BE2C (cell line): ENCODE results near the gene KCNJ5.

Experiments used
- DNase-seq: peaks from one replicate; pipeline ENCODE4 v3.0.0-alpha.2; 2020
- H3K27me3 ChIP-seq: fragments of 250-450 bp; sonication (Bioruptor Pico); 2 replicates; pipeline ENCODE4 v1.5.1; 2020; ENCODE audit warnings: mild to moderate bottlenecking
- H3K36me3 ChIP-seq: fragments of 250-450 bp; sonication (Bioruptor Pico); 2 replicates; pipeline ENCODE4 v1.5.1; 2020; ENCODE audit warnings: mild to moderate bottlenecking
- H3K4me1 ChIP-seq: fragments of 250-450 bp; sonication (Bioruptor Pico); 2 replicates; pipeline ENCODE4 v1.5.1; 2020
- H3K4me3 ChIP-seq: 2 replicates; pipeline ENCODE4 v1.5.1; 2011; ENCODE audit warnings: low read depth, low read length
- H3K9me3 ChIP-seq: fragments of 250-450 bp; sonication (Bioruptor Pico); 2 replicates; pipeline ENCODE4 v1.5.1; 2020
- TF ChIP-seq, protein P1 (sequence below): IDR thresholded peaks from 2 replicates; pipeline ENCODE4 v1.5.1; 2012; ENCODE audit warnings: mild to moderate bottlenecking, low read depth, low read length

KCNJ5 gene

DNA sequence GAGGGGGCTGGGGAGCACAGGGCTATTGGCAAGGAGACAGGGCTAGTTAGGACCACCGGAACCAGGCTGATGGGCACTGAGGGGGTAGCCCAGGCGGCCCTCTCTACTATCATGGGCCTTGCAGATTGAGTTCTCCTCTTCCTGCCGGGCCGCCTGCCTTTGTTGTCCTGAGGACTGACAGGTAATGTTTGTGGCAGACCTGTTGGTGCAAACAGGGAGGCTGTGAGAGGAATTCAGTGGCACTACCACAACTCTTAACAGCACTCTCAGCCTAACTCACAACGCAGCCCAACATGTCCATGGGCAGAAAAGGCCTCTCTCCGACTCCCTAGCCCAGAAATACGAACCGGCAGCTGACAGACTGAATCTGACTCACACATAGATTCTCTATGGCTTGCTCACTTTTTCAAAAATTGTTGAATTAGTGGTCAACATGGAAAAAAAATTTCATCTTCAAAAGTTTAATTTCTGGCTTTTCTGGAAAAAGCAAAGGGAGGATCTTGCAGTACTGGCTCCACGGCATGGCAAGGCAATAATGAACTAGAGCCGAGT lies 11.4 kb downstream of the KCNJ5 start:
- DNase-seq, result no peak
- H3K9me3 ChIP-seq, result no peaks in the 10 kb centered on the region
- H3K4me1 ChIP-seq, result no peaks in the 10 kb centered on the region
- TF ChIP-seq, protein P1, sequence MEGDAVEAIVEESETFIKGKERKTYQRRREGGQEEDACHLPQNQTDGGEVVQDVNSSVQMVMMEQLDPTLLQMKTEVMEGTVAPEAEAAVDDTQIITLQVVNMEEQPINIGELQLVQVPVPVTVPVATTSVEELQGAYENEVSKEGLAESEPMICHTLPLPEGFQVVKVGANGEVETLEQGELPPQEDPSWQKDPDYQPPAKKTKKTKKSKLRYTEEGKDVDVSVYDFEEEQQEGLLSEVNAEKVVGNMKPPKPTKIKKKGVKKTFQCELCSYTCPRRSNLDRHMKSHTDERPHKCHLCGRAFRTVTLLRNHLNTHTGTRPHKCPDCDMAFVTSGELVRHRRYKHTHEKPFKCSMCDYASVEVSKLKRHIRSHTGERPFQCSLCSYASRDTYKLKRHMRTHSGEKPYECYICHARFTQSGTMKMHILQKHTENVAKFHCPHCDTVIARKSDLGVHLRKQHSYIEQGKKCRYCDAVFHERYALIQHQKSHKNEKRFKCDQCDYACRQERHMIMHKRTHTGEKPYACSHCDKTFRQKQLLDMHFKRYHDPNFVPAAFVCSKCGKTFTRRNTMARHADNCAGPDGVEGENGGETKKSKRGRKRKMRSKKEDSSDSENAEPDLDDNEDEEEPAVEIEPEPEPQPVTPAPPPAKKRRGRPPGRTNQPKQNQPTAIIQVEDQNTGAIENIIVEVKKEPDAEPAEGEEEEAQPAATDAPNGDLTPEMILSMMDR, result no peak
- no peak overlapping the region for H3K4me3 ChIP-seq
- peaks cover 46% of the 10 kb centered on the region for H3K27me3 ChIP-seq
- no peaks in the 10 kb centered on the region for H3K36me3 ChIP-seq

GRCh38 chr11:128903248-128904061 lies 12.3 kb downstream of the KCNJ5 start:
- Histone ChIP-seq H3K9me3 (no peaks in the 10 kb centered on the region), H3K27me3 (peaks cover 44% of the 10 kb centered on the region), H3K4me3 (no peak overlapping the region), H3K36me3 (no peaks in the 10 kb centered on the region), H3K4me1 (0 out of 2 replicates have a peak, but pooled peaks cover under 1% of the 10 kb centered on the region)
- TF ChIP-seq, protein P1, result no peak
- no peak for DNase-seq

- Histone ChIP-seq H3K4me3 (no peak overlapping the region), H3K9me3 (no peaks in the 10 kb centered on the region), H3K4me1 (peaks cover 4% of the 10 kb centered on the region; the same call in 1 of the 2 replicates), H3K36me3 (no peaks in the 10 kb centered on the region), H3K27me3 (peaks cover 36% of the 10 kb centered on the region)
- TF ChIP-seq, protein P1, result no peak
- no peak for DNase-seq
Observed at GRCh38 chr11:128904303-128904655, 13.1 kb downstream of the KCNJ5 start.

GRCh38 chr11:128904656-128905344 lies 13.6 kb downstream of the KCNJ5 start:
- Histone ChIP-seq H3K9me3 (no peaks in the 10 kb centered on the region), H3K4me1 (peaks cover 4% of the 10 kb centered on the region; the same call in 1 of the 2 replicates), H3K27me3 (peaks cover 36% of the 10 kb centered on the region), H3K4me3 (peak overlapping the region; percentile 48), H3K36me3 (no peaks in the 10 kb centered on the region)
- DNase-seq, result peak; percentile 51
- TF ChIP-seq, protein P1, result no peak

DNA sequence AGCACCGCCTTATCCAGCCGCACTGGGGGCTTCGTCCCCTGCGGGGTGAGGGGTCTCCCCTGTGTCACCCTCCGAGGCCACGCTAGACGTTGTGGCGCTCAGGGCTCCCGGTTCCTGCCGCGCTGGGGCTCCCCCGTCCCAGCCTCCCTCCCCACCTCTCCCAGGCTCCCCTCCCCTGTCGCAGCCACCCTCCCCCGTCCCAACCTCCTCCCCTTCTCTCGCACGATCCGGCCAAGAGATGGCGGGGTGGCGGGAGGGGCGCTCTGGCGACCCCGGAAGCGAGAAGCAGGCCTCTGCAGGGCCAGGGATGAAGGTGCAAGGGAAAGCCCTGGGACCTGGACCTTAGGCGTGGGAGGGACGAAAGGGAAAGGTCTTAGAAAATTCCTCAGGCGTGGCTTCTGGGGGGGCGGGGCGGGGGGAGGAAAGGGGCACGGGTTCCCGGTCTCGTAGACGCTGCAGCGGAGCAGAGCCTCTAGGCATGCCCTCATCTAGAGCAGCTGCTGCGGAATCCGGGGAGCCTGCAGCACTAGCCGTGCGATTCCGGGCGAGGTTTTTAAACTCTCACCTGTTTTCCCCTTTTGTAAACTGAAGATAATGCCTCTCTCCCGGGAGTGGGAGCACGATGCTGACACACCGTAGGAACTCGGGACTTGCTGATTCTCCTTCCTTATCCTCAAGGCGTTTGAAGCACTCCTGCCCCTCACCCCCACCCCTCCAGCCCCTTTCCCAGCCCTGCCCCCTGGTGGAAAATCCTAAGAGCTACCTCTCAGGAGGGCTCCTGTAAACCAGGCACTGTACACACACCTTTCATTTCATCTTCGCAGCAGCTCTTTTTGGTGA lies 14.4 kb downstream of the KCNJ5 start:
- peak; percentile 49 for DNase-seq
- H3K9me3 ChIP-seq, result no peaks in the 10 kb centered on the region
- TF ChIP-seq, protein P1, result peak; percentile 49
- peaks cover 4% of the 10 kb centered on the region; the same call in 1 of the 2 replicates for H3K4me1 ChIP-seq
- peak overlapping the region; percentile 48 for H3K4me3 ChIP-seq
- peaks cover 36% of the 10 kb centered on the region for H3K27me3 ChIP-seq
- H3K36me3 ChIP-seq, result no peaks in the 10 kb centered on the region
